Esophagus muscularis mucosa (tissue), 4 donors: Measurements from ENCODE around the gene MSH3. TPM values are rescaled to one million over a fixed set of nuclear protein-coding genes. Genes with fewer than 3 reads are reported as not detected.

Source experiments
- DNase-seq: peaks from one replicate; pipeline ENCODE4 v3.0.0-alpha.2; 2017; ENCODE audit errors: extremely low spot score
- H3K27ac ChIP-seq, 4 donors: fragments of 200-600 bp; sonication (generic); replicated peaks in 1 of 4; 1 replicate in 3 of 4; 2 replicates in 1 of 4; pipeline ENCODE4 v1.5.1; 2016 to 2019; ENCODE audit warnings: mild to moderate bottlenecking in 1 of 4
- H3K27me3 ChIP-seq, 4 donors: fragments of 200-600 bp; sonication (generic); one replicate each; pipeline versions ENCODE4 v1.5.1 to v1.6.0; 2016 to 2019
- H3K36me3 ChIP-seq, 4 donors: fragments of 200-600 bp; sonication (generic); one replicate each; pipeline ENCODE4 v1.5.1; 2016 to 2019
- H3K4me1 ChIP-seq, 4 donors: fragments of 200-600 bp; sonication (generic); one replicate each; pipeline ENCODE4 v1.5.1; 2016 to 2019
- H3K4me3 ChIP-seq, 4 donors: fragments of 200-600 bp; sonication (generic); 1 replicate in 2 of 4; 2 replicates in 2 of 4; pipeline ENCODE4 v1.5.1; 2016 to 2019; ENCODE audit warnings: mild to moderate bottlenecking in 4 of 4, moderate library complexity in 1 of 4
- H3K9me3 ChIP-seq, 4 donors: fragments of 200-600 bp; sonication (generic); 1 replicate in 3 of 4; 2 replicates in 1 of 4; pipeline ENCODE4 v1.5.1; 2016 to 2019
- EP300 ChIP-seq: sonication (generic); formaldehyde crosslinking; IDR thresholded peaks from one replicate; pipeline ENCODE4 v1.6.1; 2017; ENCODE audit warnings: antibody characterized with exemption
- POLR2A ChIP-seq: fragments of 450-650 bp; IDR thresholded peaks from one replicate; pipeline ENCODE4 v1.6.1; 2017; ENCODE audit warnings: antibody characterized with exemption, moderate library complexity, mild to moderate bottlenecking, low read depth
- POLR2AphosphoS5 ChIP-seq, 2 donors: sonication (generic); formaldehyde crosslinking; IDR thresholded peaks; one replicate each; pipeline ENCODE4 v1.6.1; 2017; ENCODE audit warnings: antibody characterized with exemption in 2 of 2
- WGBS: methylation state at CpG from one replicate; pipeline ENCODE4 v1.1.5; 2018; 5-methylcytosine and 5-hydroxymethylcytosine counted together
- intact Hi-C: fragments of 100-400 bp; cut with DNase I; formaldehyde crosslinking; loops from one replicate; pipeline ENCODE4 v1.15.1; 2023
- total RNA-seq, 4 donors: library from RNA; depleted of rRNA; stranded (reverse); fragments of >200 nt; gene quantifications; one replicate each; pipeline versions ENCODE4 v1.1.0 to v1.2.1, GENCODE V29; 2016
- TF ChIP-seq, protein P1 (sequence below), 3 experiments: fragments of 200-600 bp in 2 of 3; fragments of 450-650 bp in 1 of 3; sonication (generic) in 2 of 3; IDR thresholded peaks; one replicate each; pipeline ENCODE4 v1.5.1; 2017 to 2019; ENCODE audit warnings: antibody characterized with exemption in 3 of 3, mild to moderate bottlenecking in 2 of 3, moderate library complexity in 1 of 3

MSH3 gene
- total RNA-seq, 4 donors from 2014 or later = 7.6 to 11.6 (median 9.3) TPM

DNA sequence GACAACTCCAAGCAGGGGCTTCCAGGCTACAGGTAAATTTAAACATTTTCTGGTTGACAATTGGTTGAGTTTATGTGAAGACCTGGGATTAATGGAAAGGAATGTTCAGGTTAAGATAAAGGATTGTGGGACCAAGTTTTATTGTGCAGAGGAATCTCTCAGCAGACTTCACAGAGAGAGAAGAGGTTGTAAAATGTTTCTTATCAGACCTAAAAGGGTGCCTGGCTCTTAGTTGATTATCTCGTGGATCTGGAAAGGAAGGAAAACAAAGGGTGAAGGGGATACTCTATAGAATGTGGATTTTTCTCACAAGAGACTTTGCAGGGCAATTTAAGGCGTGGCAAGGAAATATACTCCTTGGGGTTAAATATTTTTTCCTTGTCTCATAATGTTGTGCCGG, 209.3 kb downstream of the MSH3 start:
- TF ChIP-seq POLR2AphosphoS5 (IDR thresholded peaks at IDR 0.05) (no peak), POLR2A (no peak)
- TF ChIP-seq, protein P1, sequence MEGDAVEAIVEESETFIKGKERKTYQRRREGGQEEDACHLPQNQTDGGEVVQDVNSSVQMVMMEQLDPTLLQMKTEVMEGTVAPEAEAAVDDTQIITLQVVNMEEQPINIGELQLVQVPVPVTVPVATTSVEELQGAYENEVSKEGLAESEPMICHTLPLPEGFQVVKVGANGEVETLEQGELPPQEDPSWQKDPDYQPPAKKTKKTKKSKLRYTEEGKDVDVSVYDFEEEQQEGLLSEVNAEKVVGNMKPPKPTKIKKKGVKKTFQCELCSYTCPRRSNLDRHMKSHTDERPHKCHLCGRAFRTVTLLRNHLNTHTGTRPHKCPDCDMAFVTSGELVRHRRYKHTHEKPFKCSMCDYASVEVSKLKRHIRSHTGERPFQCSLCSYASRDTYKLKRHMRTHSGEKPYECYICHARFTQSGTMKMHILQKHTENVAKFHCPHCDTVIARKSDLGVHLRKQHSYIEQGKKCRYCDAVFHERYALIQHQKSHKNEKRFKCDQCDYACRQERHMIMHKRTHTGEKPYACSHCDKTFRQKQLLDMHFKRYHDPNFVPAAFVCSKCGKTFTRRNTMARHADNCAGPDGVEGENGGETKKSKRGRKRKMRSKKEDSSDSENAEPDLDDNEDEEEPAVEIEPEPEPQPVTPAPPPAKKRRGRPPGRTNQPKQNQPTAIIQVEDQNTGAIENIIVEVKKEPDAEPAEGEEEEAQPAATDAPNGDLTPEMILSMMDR (IDR thresholded peaks at IDR 0.05) = no peak
- intact Hi-C loops = no loop called here
- no peaks in the 10 kb centered on the region for H3K4me1 ChIP-seq
- no peak overlapping the region for H3K4me3 ChIP-seq
- no peak for DNase-seq
- no peak overlapping the region for H3K27ac ChIP-seq
- WGBS = 84% methylated on average over 3 of the region's 3 CpGs
- H3K36me3 ChIP-seq = peaks cover 8 to 36% (median 11%) of the 10 kb centered on the region in 4 donors
- H3K9me3 ChIP-seq = no peaks in the 10 kb centered on the region
- no peaks in the 10 kb centered on the region for H3K27me3 ChIP-seq

DNA sequence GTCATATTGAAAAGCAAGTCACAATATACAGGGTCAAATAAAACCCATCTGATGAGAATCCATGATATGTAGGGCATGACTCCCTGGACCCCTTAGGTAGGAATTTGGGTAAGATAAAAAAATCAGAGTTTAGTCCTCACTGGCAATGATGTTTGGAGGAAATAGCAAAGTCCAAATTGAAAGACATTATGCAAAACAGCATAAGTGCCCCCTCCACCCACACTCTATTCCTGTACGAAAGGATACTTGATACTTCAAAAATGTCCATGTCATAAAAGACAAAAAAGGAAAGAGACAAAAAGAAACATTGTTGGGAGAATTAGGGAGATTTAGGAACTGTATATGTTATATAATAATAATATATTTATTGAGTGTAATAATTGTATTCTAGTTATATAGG, 209.7 kb downstream of the MSH3 start:
- H3K27ac ChIP-seq = no peak overlapping the region
- WGBS = 96% methylated on average over 1 of the region's 1 CpG
- TF ChIP-seq, protein P1 (IDR thresholded peaks at IDR 0.05) = no peak
- no peak for DNase-seq
- no peak overlapping the region for H3K4me3 ChIP-seq
- H3K9me3 ChIP-seq = no peaks in the 10 kb centered on the region
- H3K4me1 ChIP-seq = no peaks in the 10 kb centered on the region
- intact Hi-C loops = no loop called here
- no peaks in the 10 kb centered on the region for H3K27me3 ChIP-seq
- peaks cover 7 to 36% (median 11%) of the 10 kb centered on the region in 4 donors for H3K36me3 ChIP-seq

DNA sequence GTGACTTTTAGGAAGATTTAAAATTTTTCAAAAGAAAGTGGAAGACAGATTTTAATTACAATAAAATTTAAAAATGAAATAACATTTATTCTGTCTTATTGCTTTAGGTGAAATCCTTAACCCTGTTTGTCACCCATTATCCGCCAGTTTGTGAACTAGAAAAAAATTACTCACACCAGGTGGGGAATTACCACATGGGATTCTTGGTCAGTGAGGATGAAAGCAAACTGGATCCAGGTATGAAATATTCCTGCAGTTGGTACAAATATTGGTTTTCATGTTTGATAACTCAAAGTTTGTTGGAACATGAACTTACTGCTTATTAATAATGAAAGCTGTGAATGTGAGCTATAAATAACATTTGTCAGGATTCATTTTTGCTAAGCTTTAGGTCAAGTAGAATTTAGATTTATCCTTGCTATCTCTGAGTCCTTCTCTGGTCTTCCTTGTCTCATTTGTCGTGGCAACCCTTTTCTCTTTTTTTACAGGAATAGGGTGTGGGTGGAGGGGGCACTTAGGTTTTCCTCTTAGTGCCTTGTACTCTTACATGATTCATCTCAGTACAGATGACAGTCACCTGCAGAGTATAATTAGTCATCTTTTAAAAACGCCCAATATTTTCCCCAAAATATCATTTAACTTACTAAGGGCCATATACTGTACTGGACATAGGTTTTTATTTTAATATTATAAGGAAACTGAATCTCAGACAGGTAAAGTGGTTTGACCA, 210.4 kb downstream of the MSH3 start:
- H3K27me3 ChIP-seq = no peaks in the 10 kb centered on the region
- peaks cover 5 to 36% (median 11%) of the 10 kb centered on the region in 4 donors for H3K36me3 ChIP-seq
- WGBS = 93% methylated on average over 3 of the region's 3 CpGs
- H3K4me3 ChIP-seq = no peak overlapping the region
- intact Hi-C loops = no loop called here
- DNase-seq = no peak
- no peaks in the 10 kb centered on the region for H3K9me3 ChIP-seq
- TF ChIP-seq, protein P1 (IDR thresholded peaks at IDR 0.05) = no peak
- TF ChIP-seq EP300 = no peak
- no peak for TF ChIP-seq POLR2AphosphoS5 (IDR thresholded peaks at IDR 0.05)
- TF ChIP-seq POLR2A = no peak
- no peaks in the 10 kb centered on the region for H3K4me1 ChIP-seq
- H3K27ac ChIP-seq = no peak overlapping the region

DNA sequence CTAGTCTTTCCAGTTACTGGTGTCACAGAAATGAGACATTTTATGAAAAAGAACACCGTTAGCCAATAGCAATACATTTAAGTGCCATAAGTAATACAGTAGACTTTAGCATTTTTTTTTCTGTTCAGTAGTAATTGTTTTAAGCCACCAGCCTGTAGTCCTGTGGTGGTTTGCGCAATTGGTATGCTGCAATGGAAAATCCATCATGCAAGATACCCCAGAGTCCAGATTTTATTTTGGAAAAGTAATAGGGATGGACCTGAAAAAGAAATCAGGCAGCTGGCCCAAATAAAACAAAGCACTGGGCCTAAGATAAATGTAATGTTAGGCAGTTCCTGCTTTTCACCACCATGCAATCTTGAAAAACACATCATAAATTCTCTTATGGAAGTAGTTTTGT, 211.1 kb downstream of the MSH3 start:
- TF ChIP-seq POLR2AphosphoS5 (IDR thresholded peaks at IDR 0.05) (no peak), POLR2A (no peak), EP300 (no peak)
- TF ChIP-seq, protein P1 (IDR thresholded peaks at IDR 0.05) = no peak
- Histone ChIP-seq H3K36me3 (peaks cover 5 to 36% (median 11%) of the 10 kb centered on the region in 4 donors), H3K4me3 (no peak overlapping the region), H3K9me3 (no peaks in the 10 kb centered on the region), H3K27ac (no peak overlapping the region), H3K4me1 (no peaks in the 10 kb centered on the region), H3K27me3 (no peaks in the 10 kb centered on the region)
- 100% methylated on average over 2 of the region's 2 CpGs for WGBS
- intact Hi-C loops = no loop called here
- no peak for DNase-seq

DNA sequence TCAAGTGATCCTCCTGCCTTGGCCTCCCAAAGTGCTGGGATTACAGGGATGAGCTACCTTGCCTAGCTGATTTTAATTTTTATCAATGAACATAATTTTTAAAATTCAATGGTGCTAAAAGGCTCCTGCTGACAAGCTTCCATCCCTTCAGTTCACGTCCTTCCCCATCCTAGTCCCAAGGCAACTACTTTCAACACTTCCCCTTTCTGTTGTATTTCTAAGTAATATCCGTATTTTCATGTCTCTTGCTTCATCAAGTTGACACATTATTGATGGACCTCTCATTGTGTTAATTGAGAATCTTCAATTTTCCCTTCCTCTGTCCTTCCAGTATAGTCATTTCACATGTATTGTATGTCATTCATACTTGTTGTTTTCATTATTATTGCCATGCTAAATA, 211.9 kb downstream of the MSH3 start:
- WGBS = 85% methylated on average over 2 of the region's 2 CpGs

More for the DNA sequence above, 211.9 kb downstream of the MSH3 start:
- intact Hi-C loops = no loop called here
- no peak for DNase-seq
- Histone ChIP-seq H3K4me3 (no peak overlapping the region), H3K9me3 (no peaks in the 10 kb centered on the region), H3K4me1 (no peaks in the 10 kb centered on the region), H3K27ac (no peak overlapping the region), H3K27me3 (no peaks in the 10 kb centered on the region), H3K36me3 (peaks cover 5 to 29% (median 11%) of the 10 kb centered on the region in 4 donors)
- TF ChIP-seq POLR2AphosphoS5 (IDR thresholded peaks at IDR 0.05) (no peak), POLR2A (no peak), EP300 (no peak)
- TF ChIP-seq, protein P1 (IDR thresholded peaks at IDR 0.05) = no peak
